ENCODE data around the gene CSF2.

CSF2 gene

DNA sequence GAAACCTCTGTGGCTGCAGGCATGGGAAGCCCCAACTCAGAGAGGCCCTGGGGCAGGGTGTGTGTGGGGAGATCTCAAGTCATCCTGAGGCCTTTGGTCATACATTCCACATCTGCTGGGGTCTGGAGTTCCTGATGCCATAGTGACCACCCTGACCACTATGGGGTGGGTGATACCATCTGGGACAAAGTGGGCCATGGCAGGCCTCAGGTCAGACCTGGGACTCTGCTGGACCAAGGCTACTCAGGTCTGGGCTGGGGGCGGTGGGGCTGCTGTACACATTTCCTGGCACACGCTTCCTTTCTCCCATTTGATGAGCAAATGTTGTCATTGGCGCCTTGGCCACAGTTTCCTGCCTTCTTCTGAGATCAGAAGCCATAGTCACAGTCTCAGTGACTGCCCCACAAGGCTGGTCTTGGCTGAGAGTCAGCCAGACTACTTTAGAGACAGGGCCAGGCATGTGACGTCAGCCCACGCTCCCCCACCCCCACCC lies 47.0 kb upstream of the CSF2 start:
- Histone ChIP-seq H3K9me3 (ENCODE audit: severe bottlenecking) (no peaks in the 10 kb centered on the region), H3K27me3 (ENCODE audit: insufficient read depth, poor library complexity, severe bottlenecking) (peaks cover 4% of the 10 kb centered on the region), H3K27ac (ENCODE audit: poor library complexity, severe bottlenecking) (no peak overlapping the region), H3K4me3 (ENCODE audit: severe bottlenecking) (no peak overlapping the region), H3K36me3 (ENCODE audit: low read depth) (no peaks in the 10 kb centered on the region), H3K4me1 (ENCODE audit: insufficient read depth, poor library complexity, severe bottlenecking) (no peaks in the 10 kb centered on the region)
- TF ChIP-seq CTCF (IDR thresholded peaks at IDR 0.05; ENCODE audit: poor library complexity, severe bottlenecking), result no peak
- no peak for ATAC-seq (ENCODE audit: low read depth)
- DNase-seq (ENCODE audit: low spot score), result peak; percentile 51

DNA sequence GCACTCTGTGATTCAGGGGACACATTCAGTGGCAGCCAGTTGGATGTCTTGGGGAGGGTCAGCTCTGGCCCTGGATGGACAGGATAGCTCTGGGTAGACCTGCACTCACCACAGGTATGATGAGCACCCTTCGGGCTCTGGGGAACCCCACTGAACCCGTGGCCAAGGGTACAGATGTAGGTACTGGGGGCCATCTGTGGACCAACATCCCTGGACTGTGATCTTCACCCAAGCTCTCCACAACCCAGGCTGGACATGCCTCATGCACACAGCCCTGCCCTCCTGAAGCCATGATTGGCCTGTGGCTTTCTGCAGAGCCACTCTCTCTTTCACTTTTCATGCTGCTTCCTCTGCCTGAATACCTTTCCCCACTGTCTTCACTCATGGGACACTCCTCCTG lies 46.6 kb upstream of the CSF2 start:
- DNase-seq (ENCODE audit: low spot score) (peak; percentile 57), ATAC-seq (ENCODE audit: low read depth) (no peak)
- H3K36me3 ChIP-seq (ENCODE audit: low read depth), result no peaks in the 10 kb centered on the region
- H3K4me3 ChIP-seq (ENCODE audit: severe bottlenecking), result no peak overlapping the region
- H3K27ac ChIP-seq (ENCODE audit: poor library complexity, severe bottlenecking), result no peak overlapping the region
- peaks cover 4% of the 10 kb centered on the region for H3K27me3 ChIP-seq (ENCODE audit: insufficient read depth, poor library complexity, severe bottlenecking)
- H3K4me1 ChIP-seq (ENCODE audit: insufficient read depth, poor library complexity, severe bottlenecking), result no peaks in the 10 kb centered on the region
- H3K9me3 ChIP-seq (ENCODE audit: severe bottlenecking), result no peaks in the 10 kb centered on the region
- no peak for TF ChIP-seq CTCF (IDR thresholded peaks at IDR 0.05; ENCODE audit: poor library complexity, severe bottlenecking)

DNA sequence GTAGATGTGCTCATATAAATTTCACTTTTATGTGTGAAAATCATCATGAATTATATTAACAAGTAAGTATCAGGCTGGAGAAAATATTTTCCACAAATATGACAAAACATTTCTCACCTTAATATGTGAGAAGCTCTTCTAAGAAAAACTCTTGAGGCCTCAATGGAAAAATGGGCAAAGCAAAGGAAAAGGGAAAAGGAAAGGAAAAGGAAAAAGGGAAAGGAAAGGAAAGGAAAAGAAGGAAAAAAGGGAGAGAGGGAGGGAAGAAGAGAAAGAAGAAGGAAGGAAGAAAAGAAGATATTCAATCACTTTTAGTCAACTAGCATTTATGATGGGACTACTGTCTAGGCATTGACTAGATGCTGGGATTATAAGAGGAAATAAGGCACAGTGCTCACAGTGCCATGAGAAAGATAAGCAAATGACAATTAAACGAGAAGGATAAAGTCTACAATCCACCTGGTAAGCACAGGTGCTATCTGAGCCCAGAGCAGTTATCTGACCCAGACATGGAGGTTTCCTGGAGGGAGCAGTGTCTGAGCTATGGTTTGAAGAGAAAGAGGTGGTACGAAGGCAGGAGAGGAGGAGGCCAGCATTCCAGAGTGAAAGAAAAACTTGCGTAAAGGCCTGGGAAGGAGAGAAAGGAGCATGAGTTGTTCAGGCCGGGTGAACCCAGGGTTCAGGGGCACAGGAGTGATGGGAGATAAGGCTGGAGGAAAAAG lies 43.8 kb upstream of the CSF2 start:
- DNase-seq (ENCODE audit: low spot score) (no peak), ATAC-seq (ENCODE audit: low read depth) (no peak)

GRCh38 chr5:132030610-132031009 lies 43.0 kb upstream of the CSF2 start:
- ATAC-seq (ENCODE audit: low read depth), result no peak
- H3K27me3 ChIP-seq (ENCODE audit: insufficient read depth, poor library complexity, severe bottlenecking), result peaks cover 15% of the 10 kb centered on the region
- no peak overlapping the region for H3K27ac ChIP-seq (ENCODE audit: poor library complexity, severe bottlenecking)
- DNase-seq (ENCODE audit: low spot score), result no peak
- H3K4me3 ChIP-seq (ENCODE audit: severe bottlenecking), result no peak overlapping the region
- H3K9me3 ChIP-seq (ENCODE audit: severe bottlenecking), result peaks cover 5% of the 10 kb centered on the region
- TF ChIP-seq CTCF (IDR thresholded peaks at IDR 0.05; ENCODE audit: poor library complexity, severe bottlenecking), result no peak
- no peaks in the 10 kb centered on the region for H3K36me3 ChIP-seq (ENCODE audit: low read depth)
- H3K4me1 ChIP-seq (ENCODE audit: insufficient read depth, poor library complexity, severe bottlenecking), result no peaks in the 10 kb centered on the region

More for the DNA sequence above, 43.8 kb upstream of the CSF2 start:
- Histone ChIP-seq H3K9me3 (ENCODE audit: severe bottlenecking) (peaks cover 5% of the 10 kb centered on the region), H3K27ac (ENCODE audit: poor library complexity, severe bottlenecking) (no peak overlapping the region), H3K27me3 (ENCODE audit: insufficient read depth, poor library complexity, severe bottlenecking) (peaks cover 15% of the 10 kb centered on the region), H3K36me3 (ENCODE audit: low read depth) (no peaks in the 10 kb centered on the region), H3K4me1 (ENCODE audit: insufficient read depth, poor library complexity, severe bottlenecking) (no peaks in the 10 kb centered on the region), H3K4me3 (ENCODE audit: severe bottlenecking) (no peak overlapping the region)
- TF ChIP-seq CTCF (IDR thresholded peaks at IDR 0.05; ENCODE audit: poor library complexity, severe bottlenecking), result no peak

- Histone ChIP-seq H3K4me3 (ENCODE audit: severe bottlenecking) (no peak overlapping the region), H3K27me3 (ENCODE audit: insufficient read depth, poor library complexity, severe bottlenecking) (peaks cover 29% of the 10 kb centered on the region), H3K4me1 (ENCODE audit: insufficient read depth, poor library complexity, severe bottlenecking) (no peaks in the 10 kb centered on the region), H3K9me3 (ENCODE audit: severe bottlenecking) (peaks cover 5% of the 10 kb centered on the region), H3K36me3 (ENCODE audit: low read depth) (no peaks in the 10 kb centered on the region), H3K27ac (ENCODE audit: poor library complexity, severe bottlenecking) (no peak overlapping the region)
- no peak for TF ChIP-seq CTCF (IDR thresholded peaks at IDR 0.05; ENCODE audit: poor library complexity, severe bottlenecking)
- DNase-seq (ENCODE audit: low spot score) (no peak), ATAC-seq (ENCODE audit: low read depth) (no peak)
Measured at GRCh38 chr5:132032196-132032595, 41.4 kb upstream of the CSF2 start.
